Measurements from ENCODE around the gene SLC5A4. TPM values are rescaled to one million over a fixed set of nuclear protein-coding genes. Genes with fewer than 3 reads are reported as not detected.

SLC5A4 gene
- polyA plus RNA-seq, 1 donor (not counting 4 experiments of a cell fraction or from before 2014, with no cell fraction given), result not detected

- Histone ChIP-seq H3K9me3 (ENCODE audit: control insufficient read depth, low read depth, low read length) (no peaks in the 10 kb centered on the region), H3K27me3 (ENCODE audit: control insufficient read depth, extremely low read depth, insufficient read depth, low read length) (no peaks in the 10 kb centered on the region), H4K20me1 (ENCODE audit: control insufficient read depth, extremely low read depth, insufficient read depth, low read length) (no peaks in the 10 kb centered on the region), H2AFZ (ENCODE audit: control insufficient read depth, low read length) (no peak overlapping the region), H3K4me1 (ENCODE audit: control insufficient read depth, extremely low read depth, insufficient read depth, low read length) (no peaks in the 10 kb centered on the region), H3K4me2 (ENCODE audit: control insufficient read depth, extremely low read depth, insufficient read depth, low read depth, low read length) (no peak overlapping the region), H3K27ac (ENCODE audit: control insufficient read depth, insufficient read depth, low read length) (no peak overlapping the region), H3K4me3 (ENCODE audit: control insufficient read depth in 2 of 3, extremely low read depth in 1 of 3, insufficient read depth in 2 of 3, low read depth in 1 of 3, low read length in 3 of 3) (no peak overlapping the region), H3K36me3 (ENCODE audit: control insufficient read depth in 2 of 2, extremely low read depth in 1 of 2, insufficient read depth in 2 of 2, low read length in 2 of 2) (no peaks in the 10 kb centered on the region), H3K9ac (ENCODE audit: control insufficient read depth, extremely low read depth, insufficient read depth, low read length) (no peak overlapping the region), H3K79me2 (ENCODE audit: control insufficient read depth, insufficient read depth, low read length) (no peaks in the 10 kb centered on the region), H3K9me1 (ENCODE audit: control insufficient read depth, extremely low read depth, insufficient read depth, low read length) (no peaks in the 10 kb centered on the region)
- TF ChIP-seq EZH2 (IDR thresholded peaks at IDR 0.05; ENCODE audit: low read length), result no peak
- no peak for TF ChIP-seq CTCF (optimal IDR thresholded peaks at IDR 0.05 in 1 of 3, IDR thresholded peaks at IDR 0.05 in 1 of 3, conservative IDR thresholded peaks at IDR 0.05 in 1 of 3; ENCODE audit: extremely low read depth in 1 of 3, insufficient read depth in 2 of 3, low read length in 3 of 3)
- FAIRE-seq (no peak), DNase-seq (ENCODE audit: low read depth, low spot score) (no peak)
- dilution Hi-C loops (cut with MboI; ENCODE audit: extremely low pct_ligation_motif_present, low sequenced_read_pairs), result no loop called here
These were observed 16.2 kb upstream of the SLC5A4 start for GRCh38 chr22:32271389-32271788.

- Histone ChIP-seq H3K4me1 (ENCODE audit: control insufficient read depth, extremely low read depth, insufficient read depth, low read length) (no peaks in the 10 kb centered on the region), H3K4me3 (ENCODE audit: control insufficient read depth in 2 of 3, extremely low read depth in 1 of 3, insufficient read depth in 2 of 3, low read depth in 1 of 3, low read length in 3 of 3) (no peak overlapping the region), H3K9me3 (ENCODE audit: control insufficient read depth, low read depth, low read length) (no peaks in the 10 kb centered on the region), H3K27me3 (ENCODE audit: control insufficient read depth, extremely low read depth, insufficient read depth, low read length) (no peaks in the 10 kb centered on the region), H3K9me1 (ENCODE audit: control insufficient read depth, extremely low read depth, insufficient read depth, low read length) (no peaks in the 10 kb centered on the region), H3K27ac (ENCODE audit: control insufficient read depth, insufficient read depth, low read length) (no peak overlapping the region), H3K36me3 (ENCODE audit: control insufficient read depth in 2 of 2, extremely low read depth in 1 of 2, insufficient read depth in 2 of 2, low read length in 2 of 2) (no peaks in the 10 kb centered on the region), H3K4me2 (ENCODE audit: control insufficient read depth, extremely low read depth, insufficient read depth, low read depth, low read length) (no peak overlapping the region), H3K9ac (ENCODE audit: control insufficient read depth, extremely low read depth, insufficient read depth, low read length) (no peak overlapping the region), H2AFZ (ENCODE audit: control insufficient read depth, low read length) (no peak overlapping the region), H3K79me2 (ENCODE audit: control insufficient read depth, insufficient read depth, low read length) (no peaks in the 10 kb centered on the region), H4K20me1 (ENCODE audit: control insufficient read depth, extremely low read depth, insufficient read depth, low read length) (no peaks in the 10 kb centered on the region)
- dilution Hi-C loops (cut with MboI; ENCODE audit: extremely low pct_ligation_motif_present, low sequenced_read_pairs), result no loop called here
- DNase-seq (ENCODE audit: low read depth, low spot score) (no peak), FAIRE-seq (no peak)
- TF ChIP-seq CTCF (optimal IDR thresholded peaks at IDR 0.05 in 1 of 3, IDR thresholded peaks at IDR 0.05 in 1 of 3, conservative IDR thresholded peaks at IDR 0.05 in 1 of 3; ENCODE audit: extremely low read depth in 1 of 3, insufficient read depth in 2 of 3, low read length in 3 of 3) (no peak), EZH2 (IDR thresholded peaks at IDR 0.05; ENCODE audit: low read length) (no peak)
These were observed 15.7 kb upstream of the SLC5A4 start for GRCh38 chr22:32270641-32271369.
